ENCODE results near the gene CALHM3.

GRCh38 chr10:103502849-103503660, 24.0 kb upstream of the CALHM3 start:
- no peak for TF ChIP-seq POLR2A (IDR thresholded peaks at IDR 0.05; ENCODE audit: low read depth, low read length)
- no peak for TF ChIP-seq POLR2AphosphoS5 (IDR thresholded peaks at IDR 0.05; ENCODE audit: low read depth, low read length)
- no peak for TF ChIP-seq SPI1 (IDR thresholded peaks at IDR 0.05; ENCODE audit: low read depth, low read length)
- no peak for TF ChIP-seq TAF1 (IDR thresholded peaks at IDR 0.05; ENCODE audit: low read depth, low read length)

Measured in GM12891 (cell line).